Right atrium auricular region (tissue), 2 donors: ENCODE results near the gene MED12L. TPM values are rescaled to one million over a fixed set of nuclear protein-coding genes. Genes with fewer than 3 reads are reported as not detected.

Source experiments
- DNase-seq: peaks from one replicate; pipeline ENCODE4 v3.0.0-alpha.2; 2019; ENCODE audit warnings: low spot score
- H3K27ac ChIP-seq, 2 donors: fragments of 200-600 bp; sonication (generic); 1 replicate in 1 of 2; 2 replicates in 1 of 2; pipeline ENCODE4 v1.5.1; 2016 to 2019
- H3K27me3 ChIP-seq, 2 donors: fragments of 200-600 bp; sonication (generic); one replicate each; pipeline versions ENCODE4 v1.5.1 to v1.6.0; 2017 to 2019
- H3K36me3 ChIP-seq: fragments of 200-600 bp; sonication (generic); one replicate; pipeline ENCODE4 v1.5.1; 2016
- H3K4me1 ChIP-seq, 2 donors: fragments of 200-600 bp; sonication (generic); one replicate each; pipeline versions ENCODE4 v1.5.1 to v1.6.0; 2017 to 2019
- H3K4me3 ChIP-seq, 2 donors: fragments of 200-600 bp; sonication (generic); 1 replicate in 1 of 2; 2 replicates in 1 of 2; pipeline ENCODE4 v1.5.1; 2017 to 2019; ENCODE audit warnings: mild to moderate bottlenecking in 1 of 2, moderate library complexity in 1 of 2
- H3K9me3 ChIP-seq, 2 donors: fragments of 200-600 bp; sonication (generic); one replicate each; pipeline ENCODE4 v1.5.1; 2019
- total RNA-seq, 2 donors: library from RNA; depleted of rRNA; stranded (reverse); fragments of >200 nt; gene quantifications; one replicate each; pipeline ENCODE4 v1.1.0, GENCODE V29; 2016
- TF ChIP-seq, protein P1 (sequence below), 2 donors: fragments of 200-600 bp; sonication (generic); IDR thresholded peaks; one replicate each; pipeline ENCODE4 v1.5.1; 2019; ENCODE audit warnings: antibody characterized with exemption in 2 of 2

Gene MED12L
- total RNA-seq, 2 donors from 2014 or later = 0.07 to 0.35 TPM

DNA sequence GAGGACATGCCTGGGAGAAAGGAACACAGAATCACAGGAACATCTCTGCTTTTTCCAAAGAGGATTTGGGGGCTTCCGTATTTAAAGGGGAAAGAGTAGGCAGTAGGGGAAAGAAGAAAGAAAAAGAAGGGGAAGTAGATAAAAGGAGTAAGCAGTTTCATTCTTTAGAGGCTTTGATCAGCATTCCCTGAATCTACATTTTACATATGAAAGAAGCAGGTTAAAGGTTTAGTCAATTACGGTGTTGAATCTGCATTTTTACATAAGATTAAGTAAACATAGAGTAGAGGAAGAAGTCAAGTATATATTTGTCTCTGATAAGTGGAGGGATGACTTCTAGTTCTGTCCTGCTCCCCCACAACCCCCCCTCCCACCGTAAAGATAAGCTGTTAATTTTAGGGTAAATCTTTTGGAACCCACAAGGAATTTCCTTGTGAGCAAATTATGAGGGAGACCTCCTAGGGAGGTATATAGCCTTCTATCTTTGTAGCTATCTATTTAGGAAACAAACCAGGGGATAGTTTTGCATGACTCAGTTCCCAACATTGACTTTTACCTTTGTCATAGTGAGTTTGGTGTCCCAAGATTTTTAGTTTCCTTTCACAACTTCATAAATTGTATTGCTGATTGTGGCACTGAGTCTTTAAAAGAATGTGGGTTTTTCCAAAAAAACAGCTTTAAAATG is 307.8 kb downstream of the MED12L start:
- Histone ChIP-seq H3K4me3 (no peak overlapping the region), H3K36me3 (no peaks in the 10 kb centered on the region), H3K4me1 (no peaks in the 10 kb centered on the region), H3K27me3 (no peaks in the 10 kb centered on the region), H3K27ac (no peak overlapping the region), H3K9me3 (no peaks in the 10 kb centered on the region)
- no peak for DNase-seq
- TF ChIP-seq, protein P1, sequence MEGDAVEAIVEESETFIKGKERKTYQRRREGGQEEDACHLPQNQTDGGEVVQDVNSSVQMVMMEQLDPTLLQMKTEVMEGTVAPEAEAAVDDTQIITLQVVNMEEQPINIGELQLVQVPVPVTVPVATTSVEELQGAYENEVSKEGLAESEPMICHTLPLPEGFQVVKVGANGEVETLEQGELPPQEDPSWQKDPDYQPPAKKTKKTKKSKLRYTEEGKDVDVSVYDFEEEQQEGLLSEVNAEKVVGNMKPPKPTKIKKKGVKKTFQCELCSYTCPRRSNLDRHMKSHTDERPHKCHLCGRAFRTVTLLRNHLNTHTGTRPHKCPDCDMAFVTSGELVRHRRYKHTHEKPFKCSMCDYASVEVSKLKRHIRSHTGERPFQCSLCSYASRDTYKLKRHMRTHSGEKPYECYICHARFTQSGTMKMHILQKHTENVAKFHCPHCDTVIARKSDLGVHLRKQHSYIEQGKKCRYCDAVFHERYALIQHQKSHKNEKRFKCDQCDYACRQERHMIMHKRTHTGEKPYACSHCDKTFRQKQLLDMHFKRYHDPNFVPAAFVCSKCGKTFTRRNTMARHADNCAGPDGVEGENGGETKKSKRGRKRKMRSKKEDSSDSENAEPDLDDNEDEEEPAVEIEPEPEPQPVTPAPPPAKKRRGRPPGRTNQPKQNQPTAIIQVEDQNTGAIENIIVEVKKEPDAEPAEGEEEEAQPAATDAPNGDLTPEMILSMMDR (IDR thresholded peaks at IDR 0.05) = no peak

DNA sequence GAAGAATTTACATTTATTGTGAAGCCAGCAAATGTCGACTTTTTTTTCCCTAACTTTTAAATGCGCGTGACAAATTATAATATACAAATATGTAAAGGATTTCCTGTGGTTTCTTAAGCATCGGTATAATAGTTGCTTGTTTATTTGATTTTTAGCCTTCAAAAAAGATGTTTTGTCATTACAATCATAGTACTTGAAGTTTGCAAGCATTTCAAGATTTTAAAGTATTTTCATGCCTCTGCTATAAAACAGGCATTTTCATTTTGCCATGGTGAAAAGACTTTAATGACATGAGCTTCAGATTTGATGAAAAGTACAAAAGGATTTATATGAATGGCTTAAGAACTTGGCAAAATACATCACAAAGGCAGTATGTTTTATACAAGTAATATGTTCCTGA is 308.5 kb downstream of the MED12L start:
- TF ChIP-seq, protein P1 (IDR thresholded peaks at IDR 0.05) = no peak
- Histone ChIP-seq H3K27me3 (no peaks in the 10 kb centered on the region), H3K9me3 (no peaks in the 10 kb centered on the region), H3K36me3 (no peaks in the 10 kb centered on the region), H3K27ac (no peak overlapping the region), H3K4me3 (no peak overlapping the region), H3K4me1 (no peaks in the 10 kb centered on the region)
- no peak for DNase-seq

DNA sequence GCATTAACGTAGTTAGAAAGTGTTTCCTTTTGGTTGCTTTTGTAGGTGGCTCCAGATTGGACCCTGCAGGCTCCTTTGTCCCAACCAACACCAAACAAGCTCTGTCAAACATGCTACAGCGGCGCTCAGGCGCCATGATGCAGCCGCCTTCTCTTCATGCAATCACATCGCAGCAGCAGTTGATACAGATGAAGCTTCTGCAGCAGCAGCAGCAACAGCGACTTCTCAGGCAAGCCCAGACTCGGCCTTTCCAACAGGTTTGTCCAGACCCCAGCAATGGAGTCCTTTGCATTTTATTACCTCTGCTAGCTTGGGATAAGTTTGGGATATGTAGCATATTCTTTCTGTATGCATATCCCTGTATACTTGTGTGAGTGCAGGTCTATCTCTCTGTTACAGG is 309.1 kb downstream of the MED12L start:
- DNase-seq = no peak

DNA sequence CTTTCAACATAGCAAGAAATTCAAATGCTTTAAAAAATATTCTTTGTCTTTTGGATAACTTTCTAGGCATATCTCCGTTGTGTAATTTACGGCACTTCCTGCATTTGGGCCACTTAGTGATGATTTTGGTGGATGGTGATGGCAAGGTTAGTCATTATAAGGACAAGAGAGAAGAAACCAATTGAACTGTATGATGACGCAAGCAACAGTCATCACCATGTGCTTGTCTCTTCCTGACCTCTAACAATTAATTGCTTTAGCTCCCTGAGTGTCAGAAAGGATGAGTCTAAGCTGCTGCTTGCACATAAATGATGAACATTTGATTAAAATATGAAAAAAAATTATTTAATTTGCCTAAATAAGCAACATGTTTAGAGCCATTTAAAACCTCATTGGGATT is 310.3 kb downstream of the MED12L start:
- no peak for DNase-seq

More for the DNA sequence above, 309.1 kb downstream of the MED12L start:
- no peaks in the 10 kb centered on the region for H3K9me3 ChIP-seq
- TF ChIP-seq, protein P1 (IDR thresholded peaks at IDR 0.05) = no peak
- no peaks in the 10 kb centered on the region for H3K36me3 ChIP-seq
- no peak overlapping the region for H3K4me3 ChIP-seq
- no peak overlapping the region for H3K27ac ChIP-seq
- H3K4me1 ChIP-seq = no peaks in the 10 kb centered on the region
- no peaks in the 10 kb centered on the region for H3K27me3 ChIP-seq

DNA sequence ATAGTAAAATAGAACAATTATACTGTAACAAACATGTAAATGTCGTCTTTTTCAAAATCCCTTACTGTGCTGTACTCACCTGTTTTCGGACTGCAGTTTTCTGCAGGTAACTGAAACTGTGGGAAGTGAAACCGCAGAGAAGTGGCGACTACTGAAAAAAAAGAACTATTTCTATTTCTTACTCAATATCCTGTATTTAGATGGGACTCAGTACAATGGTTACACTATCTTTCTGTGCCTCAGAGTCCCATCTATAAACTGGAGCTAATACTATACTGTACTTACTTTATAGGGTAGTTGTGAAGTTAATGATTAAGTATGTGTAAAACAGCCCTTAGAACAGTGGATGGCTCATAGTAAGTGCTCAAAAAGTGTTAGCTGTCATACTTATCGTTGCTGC is 313.4 kb downstream of the MED12L start:
- DNase-seq = no peak
- Histone ChIP-seq H3K4me3 (no peak overlapping the region), H3K4me1 (no peaks in the 10 kb centered on the region), H3K36me3 (no peaks in the 10 kb centered on the region), H3K27me3 (no peaks in the 10 kb centered on the region), H3K9me3 (no peaks in the 10 kb centered on the region), H3K27ac (no peak overlapping the region)
- TF ChIP-seq, protein P1 (IDR thresholded peaks at IDR 0.05) = no peak

More for the DNA sequence above, 310.3 kb downstream of the MED12L start:
- TF ChIP-seq, protein P1 (IDR thresholded peaks at IDR 0.05) = no peak
- H3K27ac ChIP-seq = no peak overlapping the region
- no peaks in the 10 kb centered on the region for H3K27me3 ChIP-seq
- no peak overlapping the region for H3K4me3 ChIP-seq
- H3K36me3 ChIP-seq = no peaks in the 10 kb centered on the region
- no peaks in the 10 kb centered on the region for H3K4me1 ChIP-seq
- no peaks in the 10 kb centered on the region for H3K9me3 ChIP-seq

DNA sequence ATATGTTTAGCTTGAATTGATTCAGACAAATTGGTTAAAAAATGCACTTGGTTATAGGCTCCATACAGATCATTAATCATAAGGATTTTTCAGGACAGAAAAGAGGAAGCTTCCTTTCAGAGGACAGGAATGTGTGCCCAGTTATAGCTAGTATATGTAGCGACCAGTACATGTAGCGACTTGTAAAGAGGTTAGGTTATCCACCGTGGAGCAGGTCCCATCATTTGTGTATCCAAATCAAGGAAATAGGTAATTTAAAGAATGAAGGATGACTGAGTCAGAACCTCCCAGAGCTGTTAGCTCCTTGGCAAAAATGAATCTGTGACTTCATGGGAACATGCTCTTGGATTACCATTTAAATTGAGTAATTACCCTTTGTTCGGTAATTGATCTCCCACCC is 314.9 kb downstream of the MED12L start:
- no peaks in the 10 kb centered on the region for H3K36me3 ChIP-seq
- TF ChIP-seq, protein P1 (IDR thresholded peaks at IDR 0.05) = no peak
- no peaks in the 10 kb centered on the region for H3K4me1 ChIP-seq
- H3K4me3 ChIP-seq = no peak overlapping the region
- no peaks in the 10 kb centered on the region for H3K27me3 ChIP-seq
- no peaks in the 10 kb centered on the region for H3K9me3 ChIP-seq
- no peak for DNase-seq
- H3K27ac ChIP-seq = no peak overlapping the region
